ENCODE data around the gene AOAH. TPM values are rescaled to one million over a fixed set of nuclear protein-coding genes. Genes with fewer than 3 reads are reported as not detected.

AOAH gene
- total RNA-seq, 1 experiment from 2014 or later, result not detected

- DNase-seq, result no peak
- POLR2A ChIA-PET, result no interaction called here
- H3K4me1 ChIP-seq, result no peaks in the 10 kb centered on the region
- TF ChIP-seq CTCF (IDR thresholded peaks at IDR 0.05; ENCODE audit: insufficient read depth in 1 of 2, low read depth in 1 of 2, low read length in 1 of 2, severe bottlenecking in 1 of 2, unreplicated experiment in 1 of 2), result no peak
- no peaks in the 10 kb centered on the region for H3K36me3 ChIP-seq (ENCODE audit: control insufficient read depth, insufficient read depth, low read length)
- no TSS peak for BruUV-seq (replicated peaks)
- intact Hi-C loops (cut with micrococcal nuclease; ENCODE audit: unreplicated experiment), result no loop called here
- Mint-ChIP-seq H3K27me3 (ENCODE audit: insufficient read depth, unreplicated experiment) (no peaks in the 10 kb centered on the region), H3K27ac (ENCODE audit: unreplicated experiment) (no peak overlapping the region), H3K36me3 (ENCODE audit: insufficient read depth, unreplicated experiment) (peaks cover 6% of the 10 kb centered on the region), H3K4me3 (ENCODE audit: unreplicated experiment) (no peak overlapping the region), H3K4me1 (ENCODE audit: low read depth, unreplicated experiment) (peaks cover 11% of the 10 kb centered on the region), H3K9me3 (ENCODE audit: unreplicated experiment) (peaks cover 6% of the 10 kb centered on the region)
- no peaks in the 10 kb centered on the region for H3K9me3 ChIP-seq
- H3K4me3 ChIP-seq (ENCODE audit: low read depth, low read length), result no peak overlapping the region
- H3K27me3 ChIP-seq (replicated peaks; ENCODE audit: control insufficient read depth, insufficient read depth, low read length), result no peaks in the 10 kb centered on the region; the same call in 1 of the 2 replicates
- CTCF ChIA-PET, result no interaction called here
Observed at GRCh38 chr7:36653008-36653662, 71.2 kb downstream of the AOAH start.

- H3K27ac Mint-ChIP-seq (ENCODE audit: unreplicated experiment), result no peak overlapping the region
- Histone ChIP-seq H3K9me3 (no peaks in the 10 kb centered on the region), H3K4me1 (no peaks in the 10 kb centered on the region), H3K27me3 (replicated peaks; ENCODE audit: control insufficient read depth, insufficient read depth, low read length) (no peaks in the 10 kb centered on the region; the same call in 1 of the 2 replicates), H3K36me3 (ENCODE audit: control insufficient read depth, insufficient read depth, low read length) (no peaks in the 10 kb centered on the region), H3K4me3 (ENCODE audit: low read depth, low read length) (no peak overlapping the region)
- no peak overlapping the region for H3K4me3 Mint-ChIP-seq (ENCODE audit: unreplicated experiment)
- peaks cover 11% of the 10 kb centered on the region for H3K4me1 Mint-ChIP-seq (ENCODE audit: low read depth, unreplicated experiment)
- no peak for DNase-seq
- no TSS peak for BruUV-seq (replicated peaks)
- ChIA-PET CTCF (no interaction called here), POLR2A (no interaction called here)
- peaks cover 6% of the 10 kb centered on the region for H3K36me3 Mint-ChIP-seq (ENCODE audit: insufficient read depth, unreplicated experiment)
- H3K9me3 Mint-ChIP-seq (ENCODE audit: unreplicated experiment), result peaks cover 6% of the 10 kb centered on the region
- TF ChIP-seq CTCF (IDR thresholded peaks at IDR 0.05; ENCODE audit: insufficient read depth in 1 of 2, low read depth in 1 of 2, low read length in 1 of 2, severe bottlenecking in 1 of 2, unreplicated experiment in 1 of 2), result no peak
- intact Hi-C loops (cut with micrococcal nuclease; ENCODE audit: unreplicated experiment), result no loop called here
- H3K27me3 Mint-ChIP-seq (ENCODE audit: insufficient read depth, unreplicated experiment), result no peaks in the 10 kb centered on the region
Observed at GRCh38 chr7:36652431-36652830, 71.9 kb downstream of the AOAH start.

GRCh38 chr7:36651404-36651803, 72.9 kb downstream of the AOAH start:
- Histone ChIP-seq H3K27me3 (replicated peaks; ENCODE audit: control insufficient read depth, insufficient read depth, low read length) (no peaks in the 10 kb centered on the region; the same call in 1 of the 2 replicates), H3K4me1 (no peaks in the 10 kb centered on the region), H3K9me3 (no peaks in the 10 kb centered on the region), H3K36me3 (ENCODE audit: control insufficient read depth, insufficient read depth, low read length) (no peaks in the 10 kb centered on the region), H3K4me3 (ENCODE audit: low read depth, low read length) (no peak overlapping the region)
- CTCF ChIA-PET, result interaction anchor here (1.2 kb wide), 1 partner anchor 20 kb away, joined by 3 read pairs; no protein-coding TSS in a partner anchor
- Mint-ChIP-seq H3K9me3 (ENCODE audit: unreplicated experiment) (peaks cover 6% of the 10 kb centered on the region), H3K36me3 (ENCODE audit: insufficient read depth, unreplicated experiment) (peaks cover 6% of the 10 kb centered on the region), H3K4me3 (ENCODE audit: unreplicated experiment) (no peak overlapping the region), H3K27ac (ENCODE audit: unreplicated experiment) (no peak overlapping the region), H3K27me3 (ENCODE audit: insufficient read depth, unreplicated experiment) (no peaks in the 10 kb centered on the region), H3K4me1 (ENCODE audit: low read depth, unreplicated experiment) (peaks cover 11% of the 10 kb centered on the region)
- intact Hi-C loops (cut with micrococcal nuclease; ENCODE audit: unreplicated experiment), result no loop called here
- TF ChIP-seq CTCF (IDR thresholded peaks at IDR 0.05; ENCODE audit: insufficient read depth in 1 of 2, low read depth in 1 of 2, low read length in 1 of 2, severe bottlenecking in 1 of 2, unreplicated experiment in 1 of 2), result no peak
- DNase-seq, result no peak
- POLR2A ChIA-PET, result no interaction called here
- BruUV-seq (replicated peaks), result no TSS peak

Data from Caco-2 (cell line).